Measurements from ENCODE around the gene UBTD1.
"Not testable (repeated sequence)": the region's sequence is repeated elsewhere in the genome, so short reads cannot be mapped to it uniquely, and the experiment has no call there.

The UBTD1 gene

GRCh38 chr10:97514344-97514743, 15.6 kb downstream of the UBTD1 start:
- DNase-seq (ENCODE audit: low read depth in 2 of 2) = no peak

DNA sequence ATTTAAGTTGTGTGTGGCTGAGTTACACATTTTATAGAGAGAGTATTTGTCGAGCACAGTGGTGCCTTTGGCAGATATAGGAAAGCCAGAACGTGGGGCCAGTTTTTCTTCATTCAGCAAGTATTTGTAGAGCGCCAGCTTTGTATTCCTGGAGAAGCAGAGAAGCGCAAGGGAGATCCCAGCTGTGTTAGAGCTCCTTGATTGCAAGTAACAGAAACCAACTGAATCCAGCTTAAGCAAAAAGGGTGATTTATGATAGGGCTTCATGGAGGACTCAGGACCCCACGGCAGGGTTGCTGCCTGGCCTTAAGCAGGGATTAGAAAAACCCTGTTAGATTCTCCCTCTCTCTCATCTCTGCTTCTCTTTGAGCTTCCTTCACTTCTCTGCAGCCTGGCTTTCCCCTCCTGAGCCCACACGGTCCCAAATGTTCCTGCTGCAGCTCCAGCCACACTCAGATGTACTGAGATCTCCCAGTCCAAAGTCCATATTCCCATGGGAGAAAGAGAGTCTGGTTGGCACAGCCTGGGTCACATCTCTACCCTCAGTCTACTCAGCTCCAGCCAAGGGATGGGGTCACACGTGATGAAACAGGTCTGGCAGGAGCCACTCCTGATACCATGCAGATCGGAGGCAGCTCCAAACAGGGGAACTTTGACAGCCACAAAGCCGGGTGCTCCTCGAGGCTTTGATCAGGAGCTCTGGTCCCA, 16.7 kb downstream of the UBTD1 start:
- no peak for DNase-seq (ENCODE audit: low read depth in 2 of 2)

GRCh38 chr10:97517096-97517750, 18.5 kb downstream of the UBTD1 start:
- no peak for DNase-seq (ENCODE audit: low read depth in 2 of 2)

GRCh38 chr10:97517778-97518300, 19.1 kb downstream of the UBTD1 start:
- no peak for DNase-seq (ENCODE audit: low read depth in 2 of 2)

DNA sequence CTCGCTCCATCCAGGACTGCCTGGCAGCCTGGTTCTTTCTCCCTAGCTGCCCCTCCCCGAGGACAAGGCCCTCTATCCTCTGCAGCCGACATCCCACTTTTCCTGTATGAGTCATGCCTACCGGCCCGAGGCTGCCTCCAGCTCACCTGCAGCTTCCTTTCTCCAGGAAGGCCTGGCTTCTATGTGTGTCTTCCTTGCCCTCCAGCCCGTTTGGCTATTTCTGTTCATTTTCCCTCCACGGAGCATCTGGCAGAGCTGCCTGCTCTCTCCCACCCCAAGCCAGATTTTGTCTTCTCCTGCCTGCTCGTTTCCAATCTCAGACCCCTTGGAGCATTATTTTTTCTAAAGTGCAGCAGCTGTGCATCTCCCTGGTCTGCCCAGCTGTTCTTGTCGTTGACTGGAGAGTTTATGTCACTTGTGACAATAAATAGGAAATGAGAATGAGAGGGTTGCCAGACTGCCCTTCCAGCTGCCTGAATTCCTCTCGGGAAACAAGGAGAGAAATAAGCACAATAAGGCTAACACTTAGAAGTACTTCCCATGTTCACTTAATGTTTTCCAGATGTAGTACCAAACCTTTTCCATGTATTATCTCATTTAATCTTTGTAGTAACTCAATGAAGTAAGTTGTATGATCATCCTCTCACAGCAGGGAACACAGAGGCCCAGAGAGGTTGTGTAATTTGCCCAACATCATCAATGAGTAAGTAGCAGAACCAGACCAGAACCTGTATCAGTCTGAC, 19.7 kb downstream of the UBTD1 start:
- DNase-seq (ENCODE audit: low read depth in 2 of 2) = no peak

GRCh38 chr10:97519342-97519741, 20.6 kb downstream of the UBTD1 start:
- no peak for DNase-seq (ENCODE audit: low read depth in 2 of 2)

DNA sequence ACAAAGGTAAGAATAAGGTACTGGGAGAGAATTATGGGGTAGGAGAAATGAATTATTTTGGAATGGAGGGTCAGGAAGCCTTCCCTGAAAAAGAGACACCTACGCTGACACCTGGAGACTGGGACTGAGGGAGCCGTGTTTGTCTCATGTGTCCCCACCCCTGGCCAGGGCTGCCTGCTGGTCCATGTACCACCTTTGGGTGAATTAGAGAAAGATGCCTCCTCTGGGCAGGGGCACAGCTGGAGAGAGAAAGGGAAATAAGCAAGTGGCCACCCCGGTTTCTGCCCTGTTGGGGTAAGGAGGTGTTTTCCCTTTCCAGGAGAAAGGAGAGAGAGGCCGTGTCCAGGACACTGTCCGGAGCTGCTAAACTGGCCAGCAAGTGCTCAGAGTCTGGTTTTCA, 21.8 kb downstream of the UBTD1 start:
- no peak for DNase-seq (ENCODE audit: low read depth in 2 of 2)

GRCh38 chr10:97520978-97521761, 22.4 kb downstream of the UBTD1 start:
- DNase-seq (ENCODE audit: low read depth in 2 of 2) = no peak

DNA sequence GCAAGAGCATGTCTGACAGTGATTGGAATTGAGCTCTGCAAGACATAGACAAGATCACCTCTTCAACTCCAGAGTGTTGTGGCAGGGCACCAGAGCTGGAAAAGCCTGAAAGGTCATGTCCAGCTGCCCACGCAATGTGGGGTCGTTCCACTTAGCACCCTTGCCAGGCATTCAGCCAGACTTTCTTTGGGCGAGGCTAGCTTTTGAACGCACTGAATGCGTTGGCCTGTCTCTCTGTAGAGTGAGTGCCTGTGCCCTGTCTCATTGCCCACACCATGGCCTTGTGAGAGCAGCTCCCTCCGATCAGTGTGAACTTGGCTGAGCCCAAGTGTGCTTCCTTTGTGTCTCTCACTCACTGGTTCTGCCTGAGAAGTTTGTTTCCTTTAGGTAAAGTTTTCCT, 23.3 kb downstream of the UBTD1 start:
- DNase-seq (ENCODE audit: low read depth in 2 of 2) = no peak

- no peak for DNase-seq (ENCODE audit: low read depth in 2 of 2)
Measured at GRCh38 chr10:97522937-97523336, 24.2 kb downstream of the UBTD1 start.

DNA sequence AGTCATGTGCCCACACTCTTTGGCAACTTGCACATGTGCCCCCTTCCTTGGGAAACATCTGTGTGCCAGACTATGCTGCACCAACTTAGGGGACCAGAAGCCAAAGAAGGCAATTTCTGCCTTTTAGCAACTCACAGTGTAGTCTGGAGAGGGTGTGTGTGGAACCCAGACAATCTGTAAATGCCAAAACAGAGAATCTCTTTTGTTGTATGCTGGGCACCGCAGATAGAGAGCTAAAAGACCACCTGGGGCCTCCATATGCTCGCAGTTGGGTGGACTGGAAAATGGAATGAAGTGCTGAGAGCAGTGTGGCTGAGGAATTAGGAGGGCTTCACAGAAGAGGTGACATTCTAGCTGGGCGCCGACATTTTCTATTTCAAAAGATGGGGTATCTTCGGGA, 26.4 kb downstream of the UBTD1 start:
- no peak for DNase-seq (ENCODE audit: low read depth in 2 of 2)

GRCh38 chr10:97525683-97526110, 27.0 kb downstream of the UBTD1 start:
- no peak for DNase-seq (ENCODE audit: low read depth in 2 of 2)

GRCh38 chr10:97528876-97529275, 30.2 kb downstream of the UBTD1 start:
- not testable (repeated sequence) for DNase-seq (ENCODE audit: low read depth in 2 of 2)

- no peak for DNase-seq (ENCODE audit: low read depth in 2 of 2)
Measured at GRCh38 chr10:97529685-97530465, 31.2 kb downstream of the UBTD1 start.

- no peak for DNase-seq (ENCODE audit: low read depth in 2 of 2)
Measured at GRCh38 chr10:97531401-97531986, 32.8 kb downstream of the UBTD1 start.

DNA sequence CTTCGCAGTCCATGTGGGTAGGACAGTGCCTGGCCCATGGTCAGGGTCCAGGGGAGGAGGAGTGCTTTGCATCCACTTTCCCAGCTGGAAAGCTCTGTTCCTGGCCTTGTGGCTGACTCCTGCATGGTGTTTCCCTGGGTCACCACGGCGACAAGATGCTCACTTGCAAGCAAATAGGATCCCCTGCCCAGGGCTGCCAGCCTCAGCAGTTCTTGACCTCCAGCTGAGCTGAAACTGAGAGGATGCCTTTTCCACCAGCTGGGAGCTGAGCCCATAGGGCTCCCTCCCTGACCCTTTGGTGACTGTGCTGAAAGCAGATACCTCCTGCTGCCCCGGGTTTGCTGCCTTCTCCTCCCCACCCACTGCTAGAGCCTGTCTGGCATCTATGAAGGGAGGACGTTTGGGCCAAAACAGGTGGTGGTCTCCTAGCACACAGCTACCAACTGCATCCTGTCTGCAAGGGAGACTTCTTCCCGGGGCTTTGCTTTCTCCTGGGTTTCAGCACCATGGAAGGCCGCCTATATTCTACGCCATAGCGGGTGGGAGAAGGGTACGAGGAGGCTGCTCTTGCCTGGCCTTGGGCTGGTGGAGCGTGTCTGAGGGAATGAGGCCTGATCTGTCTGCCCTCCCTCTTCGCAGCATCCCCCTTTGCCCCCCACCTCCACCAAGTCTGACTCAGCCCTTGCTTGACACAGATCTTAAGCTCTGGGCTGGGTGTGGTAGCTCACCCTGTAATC, 34.4 kb downstream of the UBTD1 start:
- no peak for DNase-seq (ENCODE audit: low read depth in 2 of 2)

DNA sequence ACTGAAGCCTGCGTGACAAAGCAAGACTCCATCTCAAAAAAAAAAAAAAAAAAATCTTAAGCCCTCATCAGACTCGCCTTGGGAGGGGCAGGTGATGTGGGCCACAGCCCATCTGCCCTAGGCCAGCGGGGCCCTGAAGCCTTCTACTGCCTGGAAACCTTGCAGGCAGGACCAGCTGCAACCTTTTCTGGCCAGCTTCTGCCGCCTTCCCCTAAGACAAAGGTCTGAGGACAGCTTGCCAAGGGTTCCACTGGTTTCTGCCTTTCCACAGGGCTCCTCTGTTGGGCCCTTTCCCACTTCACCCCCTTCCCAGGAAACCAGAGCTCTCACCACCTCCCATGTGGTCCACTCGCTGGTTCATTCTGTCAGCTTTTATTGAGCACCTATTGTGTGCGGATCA, 35.2 kb downstream of the UBTD1 start:
- no peak for DNase-seq (ENCODE audit: low read depth in 2 of 2)

DNA sequence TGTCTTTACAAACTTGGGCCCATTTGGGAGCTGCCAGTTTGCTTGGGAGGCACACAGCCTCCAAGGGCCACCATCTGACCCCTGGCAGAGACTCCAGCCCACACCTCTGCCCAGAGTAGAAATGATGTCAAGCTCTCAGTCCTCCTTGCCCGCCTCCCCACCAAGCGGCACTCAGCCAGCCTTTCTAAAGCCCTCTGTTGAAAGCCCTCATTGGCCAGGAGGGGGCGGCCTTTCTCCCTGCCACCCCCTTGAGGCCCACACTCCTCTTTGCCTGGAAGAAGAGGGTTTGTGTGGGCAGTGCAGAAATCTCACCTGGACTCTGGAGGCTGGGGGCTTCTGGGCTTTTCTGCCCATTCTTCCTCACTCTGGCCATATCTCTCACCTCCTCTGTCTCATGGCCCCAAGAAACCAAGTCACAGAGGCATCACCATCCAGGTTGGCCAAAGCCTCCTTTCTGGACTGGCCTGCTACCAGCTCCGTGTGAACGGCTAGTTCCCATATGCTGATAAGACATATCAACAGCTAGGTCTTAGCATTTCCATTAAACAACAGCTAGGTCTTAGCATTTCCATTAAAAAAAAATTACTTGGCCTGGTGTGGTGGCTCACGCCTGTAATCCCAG, 36.1 kb downstream of the UBTD1 start:
- DNase-seq (ENCODE audit: low read depth in 2 of 2) = no peak

- DNase-seq (ENCODE audit: low read depth in 2 of 2) = no peak
Measured at GRCh38 chr10:97537186-97537869, 38.6 kb downstream of the UBTD1 start.
